ENCODE data around the gene MIOS.

MIOS gene

GRCh38 chr7:7566651-7567611 is at the start of gene MIOS:
Gene MIOS (plus strand): TSS chr7:7566884. CDS start chr7:7572476, 5,592 bp downstream.
- no peaks in the 10 kb centered on the region for H4K20me1 ChIP-seq (ENCODE audit: insufficient read depth, low read length)
- no peaks in the 10 kb centered on the region for H3K9me2 ChIP-seq (replicated peaks; ENCODE audit: insufficient read depth, low read length)
- H2AFZ ChIP-seq (ENCODE audit: low read length) = peak within 1 kb of the TSS; percentile 92
- TF ChIP-seq EZH2phosphoT487 (IDR thresholded peaks at IDR 0.05; ENCODE audit: low read length) (no peak), EZH2 (optimal IDR thresholded peaks at IDR 0.05; ENCODE audit: low read depth, low read length) (no peak)
- TF ChIP-seq, protein P1, sequence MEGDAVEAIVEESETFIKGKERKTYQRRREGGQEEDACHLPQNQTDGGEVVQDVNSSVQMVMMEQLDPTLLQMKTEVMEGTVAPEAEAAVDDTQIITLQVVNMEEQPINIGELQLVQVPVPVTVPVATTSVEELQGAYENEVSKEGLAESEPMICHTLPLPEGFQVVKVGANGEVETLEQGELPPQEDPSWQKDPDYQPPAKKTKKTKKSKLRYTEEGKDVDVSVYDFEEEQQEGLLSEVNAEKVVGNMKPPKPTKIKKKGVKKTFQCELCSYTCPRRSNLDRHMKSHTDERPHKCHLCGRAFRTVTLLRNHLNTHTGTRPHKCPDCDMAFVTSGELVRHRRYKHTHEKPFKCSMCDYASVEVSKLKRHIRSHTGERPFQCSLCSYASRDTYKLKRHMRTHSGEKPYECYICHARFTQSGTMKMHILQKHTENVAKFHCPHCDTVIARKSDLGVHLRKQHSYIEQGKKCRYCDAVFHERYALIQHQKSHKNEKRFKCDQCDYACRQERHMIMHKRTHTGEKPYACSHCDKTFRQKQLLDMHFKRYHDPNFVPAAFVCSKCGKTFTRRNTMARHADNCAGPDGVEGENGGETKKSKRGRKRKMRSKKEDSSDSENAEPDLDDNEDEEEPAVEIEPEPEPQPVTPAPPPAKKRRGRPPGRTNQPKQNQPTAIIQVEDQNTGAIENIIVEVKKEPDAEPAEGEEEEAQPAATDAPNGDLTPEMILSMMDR (IDR thresholded peaks at IDR 0.05; ENCODE audit: low read length) = no peak
- DNase-seq = peak; percentile 81
- peaks cover 12% of the 10 kb centered on the region; the same call in 1 of the 2 replicates for H3K4me1 ChIP-seq (ENCODE audit: low read length)
- H3K4me2 ChIP-seq (ENCODE audit: low read depth, low read length) = peak within 1 kb of the TSS; percentile 75
- peak within 1 kb of the TSS; percentile 91 for H3K9ac ChIP-seq (ENCODE audit: low read length)
- peak within 1 kb of the TSS; percentile 73 for H3K27ac ChIP-seq (ENCODE audit: low read length)
- H3F3A ChIP-seq (ENCODE audit: insufficient read depth, low read length) = peaks cover 15% of the 10 kb centered on the region
- no peaks in the 10 kb centered on the region for H3K36me3 ChIP-seq (replicated peaks; ENCODE audit: insufficient read depth, low read length)
- no peaks in the 10 kb centered on the region for H3K27me3 ChIP-seq (replicated peaks; ENCODE audit: insufficient read depth, low read length)
- peak within 1 kb of the TSS; percentile 86 for H3K4me3 ChIP-seq (ENCODE audit: low read length)
- no peaks in the 10 kb centered on the region for H3K9me3 ChIP-seq (replicated peaks; ENCODE audit: insufficient read depth, low read length)
- peaks cover 49% of the 10 kb centered on the region for H3K79me2 ChIP-seq (ENCODE audit: low read length)

DNA sequence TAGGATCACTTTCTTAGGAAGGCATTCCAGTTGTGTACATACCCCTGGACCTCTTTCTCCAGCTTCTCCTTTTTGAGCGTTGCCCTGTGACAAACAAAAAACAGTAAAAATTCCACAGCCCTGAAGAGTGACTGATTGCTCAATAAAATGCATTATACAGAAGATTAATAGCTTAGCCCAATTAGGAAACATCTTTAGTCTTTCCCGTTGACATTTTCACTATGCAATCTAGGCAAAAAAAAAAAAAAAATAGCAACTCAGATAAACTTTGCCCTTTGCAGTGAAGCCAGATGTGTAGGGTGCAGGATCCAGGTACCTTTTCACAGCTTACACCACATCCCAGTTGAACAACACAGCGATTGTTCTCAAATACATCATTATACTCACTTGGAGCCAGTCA is 48.9 kb upstream of the MIOS start:
- Histone ChIP-seq H3F3A (ENCODE audit: insufficient read depth, low read length) (no peaks in the 10 kb centered on the region), H2AFZ (ENCODE audit: low read length) (no peak overlapping the region), H3K27me3 (replicated peaks; ENCODE audit: insufficient read depth, low read length) (no peaks in the 10 kb centered on the region)

DNA sequence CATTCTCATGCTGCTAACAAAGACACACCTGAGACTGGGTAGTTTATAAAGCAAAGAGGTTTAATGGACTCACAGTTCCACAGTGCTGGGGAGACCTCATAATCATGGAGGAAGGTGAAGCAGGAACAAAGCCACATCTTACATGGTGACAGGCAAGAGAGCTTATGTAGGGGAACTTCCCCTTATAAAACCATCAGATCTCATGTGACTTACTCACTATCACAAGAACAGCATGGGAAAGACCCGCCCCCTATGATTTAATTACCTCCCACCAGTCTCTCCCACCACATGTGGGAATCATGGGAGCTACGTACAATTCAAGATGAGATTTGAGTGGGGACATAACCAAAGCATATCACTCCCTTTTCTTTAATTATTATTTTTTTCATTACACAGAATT is 47.6 kb upstream of the MIOS start:
- DNase-seq = no peak
- no peak overlapping the region for H3K27ac ChIP-seq (ENCODE audit: low read length)
- no peaks in the 10 kb centered on the region for H3K27me3 ChIP-seq (replicated peaks; ENCODE audit: insufficient read depth, low read length)
- H4K20me1 ChIP-seq (ENCODE audit: insufficient read depth, low read length) = no peaks in the 10 kb centered on the region
- H3K9me3 ChIP-seq (replicated peaks; ENCODE audit: insufficient read depth, low read length) = no peaks in the 10 kb centered on the region
- H3K4me3 ChIP-seq (ENCODE audit: low read length) = no peak overlapping the region
- no peak overlapping the region for H3K9ac ChIP-seq (ENCODE audit: low read length)
- H3F3A ChIP-seq (ENCODE audit: insufficient read depth, low read length) = no peaks in the 10 kb centered on the region
- no peaks in the 10 kb centered on the region for H3K4me1 ChIP-seq (ENCODE audit: low read length)
- no peaks in the 10 kb centered on the region for H3K79me2 ChIP-seq (ENCODE audit: low read length)
- H3K9me2 ChIP-seq (replicated peaks; ENCODE audit: insufficient read depth, low read length) = no peaks in the 10 kb centered on the region
- H3K36me3 ChIP-seq (replicated peaks; ENCODE audit: insufficient read depth, low read length) = no peaks in the 10 kb centered on the region
- no peak overlapping the region for H2AFZ ChIP-seq (ENCODE audit: low read length)
- no peak for TF ChIP-seq EZH2 (optimal IDR thresholded peaks at IDR 0.05; ENCODE audit: low read depth, low read length)
- TF ChIP-seq, protein P1 (IDR thresholded peaks at IDR 0.05; ENCODE audit: low read length) = no peak
- no peak for TF ChIP-seq EZH2phosphoT487 (IDR thresholded peaks at IDR 0.05; ENCODE audit: low read length)
- no peak overlapping the region for H3K4me2 ChIP-seq (ENCODE audit: low read depth, low read length)

More for the DNA sequence above, 48.9 kb upstream of the MIOS start:
- H3K4me2 ChIP-seq (ENCODE audit: low read depth, low read length) = no peak overlapping the region
- no peak for DNase-seq
- H3K9me3 ChIP-seq (replicated peaks; ENCODE audit: insufficient read depth, low read length) = no peaks in the 10 kb centered on the region
- TF ChIP-seq, protein P1 (IDR thresholded peaks at IDR 0.05; ENCODE audit: low read length) = no peak
- TF ChIP-seq EZH2 (optimal IDR thresholded peaks at IDR 0.05; ENCODE audit: low read depth, low read length) = no peak
- TF ChIP-seq EZH2phosphoT487 (IDR thresholded peaks at IDR 0.05; ENCODE audit: low read length) = no peak
- H3K9ac ChIP-seq (ENCODE audit: low read length) = no peak overlapping the region
- H3K4me1 ChIP-seq (ENCODE audit: low read length) = no peaks in the 10 kb centered on the region
- H3K9me2 ChIP-seq (replicated peaks; ENCODE audit: insufficient read depth, low read length) = no peaks in the 10 kb centered on the region
- H4K20me1 ChIP-seq (ENCODE audit: insufficient read depth, low read length) = no peaks in the 10 kb centered on the region
- H3K27ac ChIP-seq (ENCODE audit: low read length) = no peak overlapping the region
- no peak overlapping the region for H3K4me3 ChIP-seq (ENCODE audit: low read length)
- no peaks in the 10 kb centered on the region for H3K36me3 ChIP-seq (replicated peaks; ENCODE audit: insufficient read depth, low read length)
- H3K79me2 ChIP-seq (ENCODE audit: low read length) = no peaks in the 10 kb centered on the region

All from MM.1S (cell line).